ENCODE results near the gene DPYSL4.

- TF ChIP-seq CTCF (IDR thresholded peaks at IDR 0.05) (no peak), POLR2A (IDR thresholded peaks at IDR 0.05) (no peak)
These were observed 33.0 kb upstream of the DPYSL4 start for GRCh38 chr10:132153616-132154217.

Data from Peyer's patch (tissue), 4 donors.